Measurements from ENCODE around the gene ADGRG1. TPM values are rescaled to one million over a fixed set of nuclear protein-coding genes. Genes with fewer than 3 reads are reported as not detected.

The ADGRG1 gene
- polyA plus RNA-seq, 1 experiment: 2.1 TPM

DNA sequence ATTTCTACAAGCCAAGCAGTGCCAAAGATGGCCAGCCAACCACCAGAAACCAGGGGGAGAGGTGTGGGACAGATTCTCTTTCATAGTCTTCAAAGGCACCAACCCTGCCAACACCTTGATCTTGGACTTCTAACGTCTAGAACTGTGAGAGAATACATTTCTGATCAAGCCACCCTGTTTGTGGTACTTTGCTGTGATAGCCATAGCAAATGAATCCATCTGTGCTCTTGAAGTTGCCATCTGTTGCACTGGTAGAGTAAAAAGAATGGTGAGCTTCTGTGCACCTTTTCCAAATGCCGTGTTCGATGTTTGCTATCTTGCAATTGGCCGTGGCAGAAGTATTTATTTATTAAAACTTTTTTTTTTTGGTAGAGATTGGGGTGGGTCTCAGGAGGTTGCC lies 16.7 kb upstream of the ADGRG1 start:
- Histone ChIP-seq H3K4me3 (ENCODE audit: low read depth, low read length) (no peak overlapping the region), H3K27me3 (ENCODE audit: control insufficient read depth, insufficient read depth, low read length) (no peaks in the 10 kb centered on the region), H3K27ac (ENCODE audit: low read depth, low read length) (no peak overlapping the region), H3K9me3 (ENCODE audit: control insufficient read depth, insufficient read depth, low read length) (no peaks in the 10 kb centered on the region)
- ChIA-PET POLR2A (no interaction called here), CTCF (interaction anchor here (0.8 to 3.3 kb wide), 3 partner anchors 11 to 393 kb away, joined by 3 to 23 read pairs (median 3); no protein-coding TSS in a partner anchor)
- TF ChIP-seq, protein P1, sequence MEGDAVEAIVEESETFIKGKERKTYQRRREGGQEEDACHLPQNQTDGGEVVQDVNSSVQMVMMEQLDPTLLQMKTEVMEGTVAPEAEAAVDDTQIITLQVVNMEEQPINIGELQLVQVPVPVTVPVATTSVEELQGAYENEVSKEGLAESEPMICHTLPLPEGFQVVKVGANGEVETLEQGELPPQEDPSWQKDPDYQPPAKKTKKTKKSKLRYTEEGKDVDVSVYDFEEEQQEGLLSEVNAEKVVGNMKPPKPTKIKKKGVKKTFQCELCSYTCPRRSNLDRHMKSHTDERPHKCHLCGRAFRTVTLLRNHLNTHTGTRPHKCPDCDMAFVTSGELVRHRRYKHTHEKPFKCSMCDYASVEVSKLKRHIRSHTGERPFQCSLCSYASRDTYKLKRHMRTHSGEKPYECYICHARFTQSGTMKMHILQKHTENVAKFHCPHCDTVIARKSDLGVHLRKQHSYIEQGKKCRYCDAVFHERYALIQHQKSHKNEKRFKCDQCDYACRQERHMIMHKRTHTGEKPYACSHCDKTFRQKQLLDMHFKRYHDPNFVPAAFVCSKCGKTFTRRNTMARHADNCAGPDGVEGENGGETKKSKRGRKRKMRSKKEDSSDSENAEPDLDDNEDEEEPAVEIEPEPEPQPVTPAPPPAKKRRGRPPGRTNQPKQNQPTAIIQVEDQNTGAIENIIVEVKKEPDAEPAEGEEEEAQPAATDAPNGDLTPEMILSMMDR (IDR thresholded peaks at IDR 0.05; ENCODE audit: low read depth, low read length): no peak
- no peak for DNase-seq (ENCODE audit: low read depth, low spot score)

DNA sequence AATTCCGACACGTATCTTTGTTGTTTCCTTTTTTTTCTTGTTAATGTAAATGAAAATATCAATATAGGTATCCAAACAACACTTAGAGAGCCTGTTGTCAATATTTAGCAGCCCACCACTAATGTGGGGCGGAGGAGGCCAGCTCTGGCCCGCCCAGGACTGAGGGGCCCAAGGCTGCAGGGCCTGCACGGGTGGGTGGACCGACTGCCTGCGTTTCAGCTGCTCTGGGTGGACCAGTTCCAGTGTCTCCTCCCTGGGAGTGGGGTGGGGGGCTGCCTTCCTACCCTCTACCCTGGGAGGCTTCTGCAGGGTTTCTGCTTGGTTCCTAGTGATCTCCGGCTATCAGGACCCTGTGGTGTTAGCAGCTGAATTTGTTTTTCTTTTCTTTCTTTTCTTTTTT lies 15.9 kb upstream of the ADGRG1 start:
- Histone ChIP-seq H3K27ac (ENCODE audit: low read depth, low read length) (no peak overlapping the region), H3K27me3 (ENCODE audit: control insufficient read depth, insufficient read depth, low read length) (no peaks in the 10 kb centered on the region), H3K9me3 (ENCODE audit: control insufficient read depth, insufficient read depth, low read length) (no peaks in the 10 kb centered on the region), H3K4me3 (ENCODE audit: low read depth, low read length) (no peak overlapping the region)
- POLR2A ChIA-PET: interaction anchor here (0.5 kb wide), 1 partner anchor 40 kb away, joined by 4 read pairs; no protein-coding TSS in a partner anchor
- DNase-seq (ENCODE audit: low read depth, low spot score): no peak
- CTCF ChIA-PET: interaction anchor here (0.8 kb wide), 1 partner anchor 12 kb away, joined by 3 read pairs; no protein-coding TSS in a partner anchor
- TF ChIP-seq, protein P1 (IDR thresholded peaks at IDR 0.05; ENCODE audit: low read depth, low read length): no peak

DNA sequence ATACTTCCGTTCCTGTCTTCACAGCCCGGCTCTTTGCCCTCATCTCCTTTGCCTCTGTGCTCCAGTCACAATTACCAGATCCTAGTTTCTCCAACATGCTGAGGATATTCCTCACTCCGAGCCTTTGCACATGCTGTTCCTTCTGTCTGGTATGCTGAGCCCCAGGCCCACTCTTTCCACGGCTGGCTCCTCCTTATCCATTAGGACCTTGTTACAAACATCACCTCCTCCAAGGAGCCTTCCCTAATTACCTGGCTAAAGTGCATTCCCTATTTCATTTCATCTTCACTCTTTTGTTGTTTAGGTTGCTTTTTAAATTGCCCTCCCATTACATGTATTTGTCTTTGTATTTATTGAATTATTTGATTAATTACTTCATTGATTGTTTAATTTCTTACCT lies 14.9 kb upstream of the ADGRG1 start:
- no peaks in the 10 kb centered on the region for H3K9me3 ChIP-seq (ENCODE audit: control insufficient read depth, insufficient read depth, low read length)
- CTCF ChIA-PET: no interaction called here
- no peak overlapping the region for H3K4me3 ChIP-seq (ENCODE audit: low read depth, low read length)
- TF ChIP-seq, protein P1 (IDR thresholded peaks at IDR 0.05; ENCODE audit: low read depth, low read length): no peak
- no peak for DNase-seq (ENCODE audit: low read depth, low spot score)
- H3K27me3 ChIP-seq (ENCODE audit: control insufficient read depth, insufficient read depth, low read length): no peaks in the 10 kb centered on the region
- H3K27ac ChIP-seq (ENCODE audit: low read depth, low read length): no peak overlapping the region
- POLR2A ChIA-PET: no interaction called here

DNA sequence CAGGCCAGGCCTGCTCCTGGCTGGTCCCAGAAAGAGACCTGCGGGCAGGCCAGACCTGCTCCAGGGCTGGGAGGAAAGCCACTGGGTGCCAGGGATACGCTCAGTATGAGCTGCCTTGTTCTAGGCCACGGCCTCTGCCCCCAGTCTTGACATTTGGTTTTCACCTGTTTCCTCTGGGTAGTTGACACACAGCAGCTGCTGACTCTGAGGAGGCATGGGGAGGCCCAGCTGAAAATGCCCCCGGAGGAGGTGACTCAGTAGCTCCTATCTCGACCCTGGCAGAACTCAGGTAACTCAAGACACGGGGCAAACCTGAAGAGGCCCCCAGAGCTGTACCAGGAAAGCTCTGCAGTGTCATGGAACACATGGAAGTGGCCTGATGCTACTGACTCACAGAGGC lies 13.9 kb upstream of the ADGRG1 start:
- H3K9me3 ChIP-seq (ENCODE audit: control insufficient read depth, insufficient read depth, low read length): no peaks in the 10 kb centered on the region
- POLR2A ChIA-PET: no interaction called here
- no peaks in the 10 kb centered on the region for H3K27me3 ChIP-seq (ENCODE audit: control insufficient read depth, insufficient read depth, low read length)
- DNase-seq (ENCODE audit: low read depth, low spot score): no peak
- TF ChIP-seq, protein P1 (IDR thresholded peaks at IDR 0.05; ENCODE audit: low read depth, low read length): no peak
- CTCF ChIA-PET: no interaction called here
- no peak overlapping the region for H3K27ac ChIP-seq (ENCODE audit: low read depth, low read length)
- H3K4me3 ChIP-seq (ENCODE audit: low read depth, low read length): no peak overlapping the region

DNA sequence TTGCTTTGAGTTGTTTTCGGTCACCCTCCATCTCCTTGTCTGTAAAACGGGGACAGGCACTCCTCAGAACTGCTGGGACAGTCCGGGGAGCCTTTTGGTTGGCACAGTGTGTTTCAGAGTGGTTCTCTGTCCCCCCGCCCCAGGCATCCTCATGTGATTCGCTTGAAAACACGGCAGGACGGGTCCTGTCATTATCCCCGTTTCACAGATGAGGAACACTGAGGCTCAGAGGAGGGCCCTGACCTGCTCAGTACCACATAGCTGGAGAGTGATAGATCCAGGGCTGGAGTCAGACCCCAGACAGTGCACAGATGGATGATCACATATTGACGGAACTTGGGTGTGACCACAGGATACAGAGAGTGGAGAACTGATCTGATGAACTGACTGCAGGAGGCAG lies 13.5 kb upstream of the ADGRG1 start:
- Histone ChIP-seq H3K4me3 (ENCODE audit: low read depth, low read length) (no peak overlapping the region), H3K9me3 (ENCODE audit: control insufficient read depth, insufficient read depth, low read length) (no peaks in the 10 kb centered on the region), H3K27me3 (ENCODE audit: control insufficient read depth, insufficient read depth, low read length) (no peaks in the 10 kb centered on the region), H3K27ac (ENCODE audit: low read depth, low read length) (no peak overlapping the region)
- POLR2A ChIA-PET: no interaction called here
- TF ChIP-seq, protein P1 (IDR thresholded peaks at IDR 0.05; ENCODE audit: low read depth, low read length): no peak
- CTCF ChIA-PET: no interaction called here
- DNase-seq (ENCODE audit: low read depth, low spot score): no peak

Measured in AG04450 (cell line).